ENCODE results near the gene SLC5A8.
"Not testable (repeated sequence)": the region's sequence is repeated elsewhere in the genome, so short reads cannot be mapped to it uniquely, and the experiment has no call there.

Gene SLC5A8

GRCh38 chr12:101172316-101172715 lies 37.7 kb downstream of the SLC5A8 start:
- no peak for DNase-seq (ENCODE audit: extremely low read depth, low read depth)
- no peak for TF ChIP-seq CTCF (IDR thresholded peaks at IDR 0.05; ENCODE audit: low read depth, low read length)

GRCh38 chr12:101168001-101168400 lies 42.0 kb downstream of the SLC5A8 start:
- no peak for TF ChIP-seq CTCF (IDR thresholded peaks at IDR 0.05; ENCODE audit: low read depth, low read length)
- DNase-seq (ENCODE audit: extremely low read depth, low read depth), result no peak

GRCh38 chr12:101166866-101167265 lies 43.2 kb downstream of the SLC5A8 start:
- no peak for TF ChIP-seq CTCF (IDR thresholded peaks at IDR 0.05; ENCODE audit: low read depth, low read length)
- DNase-seq (ENCODE audit: extremely low read depth, low read depth), result no peak

GRCh38 chr12:101165319-101165718 lies 44.7 kb downstream of the SLC5A8 start:
- TF ChIP-seq CTCF (IDR thresholded peaks at IDR 0.05; ENCODE audit: low read depth, low read length), result no peak
- DNase-seq (ENCODE audit: extremely low read depth, low read depth), result no peak

- DNase-seq (ENCODE audit: extremely low read depth, low read depth), result not testable (repeated sequence)
Observed at GRCh38 chr12:101145777-101146431, 64.1 kb downstream of the SLC5A8 start.

- no peak for TF ChIP-seq CTCF (IDR thresholded peaks at IDR 0.05; ENCODE audit: low read depth, low read length)
- DNase-seq (ENCODE audit: extremely low read depth, low read depth), result no peak
Observed at GRCh38 chr12:101127521-101128219, 82.4 kb downstream of the SLC5A8 start.

GRCh38 chr12:101117842-101118241 lies 92.2 kb downstream of the SLC5A8 start:
- TF ChIP-seq CTCF (IDR thresholded peaks at IDR 0.05; ENCODE audit: low read depth, low read length), result no peak

GRCh38 chr12:101116911-101117310 lies 93.1 kb downstream of the SLC5A8 start:
- no peak for TF ChIP-seq CTCF (IDR thresholded peaks at IDR 0.05; ENCODE audit: low read depth, low read length)
- no peak for DNase-seq (ENCODE audit: extremely low read depth, low read depth)

More at GRCh38 chr12:101117842-101118241, 92.2 kb downstream of the SLC5A8 start:
- no peak for DNase-seq (ENCODE audit: extremely low read depth, low read depth)
